ENCODE measurements around the gene SMC1B.

SMC1B gene

DNA sequence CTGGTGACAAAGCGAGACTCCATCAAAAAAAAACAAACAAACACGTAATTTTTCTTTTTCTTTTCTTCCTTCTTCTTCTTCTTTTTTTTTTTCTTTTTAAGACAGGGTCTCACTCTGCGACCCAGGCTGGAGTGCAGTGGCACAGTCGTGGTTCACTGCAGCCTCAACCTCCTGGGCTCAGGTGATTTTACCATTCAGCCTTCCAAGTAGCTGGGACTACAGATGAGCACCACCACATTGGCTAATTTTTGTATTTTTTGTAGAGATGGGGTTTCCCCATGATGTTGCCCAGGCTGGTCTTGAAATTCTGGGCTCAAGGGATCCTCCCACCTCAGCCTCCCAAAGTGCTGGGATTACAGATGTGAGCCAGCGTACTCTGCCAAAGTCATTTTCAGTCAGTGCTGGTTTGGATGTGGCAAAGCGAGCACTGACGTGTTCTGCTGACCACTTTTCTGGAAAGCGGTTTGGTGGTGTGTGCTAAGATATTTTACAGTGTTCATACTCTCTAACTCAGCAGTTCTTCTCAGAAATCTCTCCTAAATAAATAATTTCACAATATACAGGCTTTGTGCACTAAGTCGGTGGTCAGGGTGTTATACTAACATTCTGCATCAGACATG is 92.9 kb downstream of the SMC1B start:
- no peaks in the 10 kb centered on the region for H3K9me3 Mint-ChIP-seq
- H3K4me1 Mint-ChIP-seq, result peaks cover 90% of the 10 kb centered on the region
- no peaks in the 10 kb centered on the region for H3K27me3 Mint-ChIP-seq
- CTCF ChIA-PET, result no interaction called here
- H3K4me3 Mint-ChIP-seq, result peak overlapping the region; percentile 77
- H3K27ac Mint-ChIP-seq, result peak overlapping the region; percentile 98
- DNase-seq, result no peak
- peaks cover 45% of the 10 kb centered on the region for H3K36me3 Mint-ChIP-seq

DNA sequence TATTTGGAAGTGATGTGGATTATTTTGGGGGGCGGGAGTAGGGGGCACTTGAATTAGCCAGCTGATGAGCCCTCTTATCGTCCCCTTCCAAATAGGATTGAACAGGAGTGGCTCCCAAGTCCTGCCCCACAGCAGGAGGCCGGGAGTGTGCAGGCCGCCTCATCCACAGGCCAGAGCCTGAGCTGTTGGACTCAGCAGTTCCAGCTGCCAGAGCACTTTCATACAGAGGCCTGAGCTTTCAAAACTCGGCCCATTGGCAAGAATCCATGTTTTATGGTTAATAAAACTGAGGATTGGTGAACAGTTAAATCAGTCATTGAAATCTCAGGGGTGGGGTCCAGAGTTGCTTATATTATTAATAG is 94.1 kb downstream of the SMC1B start:
- Mint-ChIP-seq H3K9me3 (no peaks in the 10 kb centered on the region), H3K4me1 (peaks cover 94% of the 10 kb centered on the region), H3K27ac (peak overlapping the region; percentile 98), H3K4me3 (peak overlapping the region; percentile 77), H3K27me3 (no peaks in the 10 kb centered on the region), H3K36me3 (peaks cover 37% of the 10 kb centered on the region)
- no peak for DNase-seq
- CTCF ChIA-PET, result no interaction called here

DNA sequence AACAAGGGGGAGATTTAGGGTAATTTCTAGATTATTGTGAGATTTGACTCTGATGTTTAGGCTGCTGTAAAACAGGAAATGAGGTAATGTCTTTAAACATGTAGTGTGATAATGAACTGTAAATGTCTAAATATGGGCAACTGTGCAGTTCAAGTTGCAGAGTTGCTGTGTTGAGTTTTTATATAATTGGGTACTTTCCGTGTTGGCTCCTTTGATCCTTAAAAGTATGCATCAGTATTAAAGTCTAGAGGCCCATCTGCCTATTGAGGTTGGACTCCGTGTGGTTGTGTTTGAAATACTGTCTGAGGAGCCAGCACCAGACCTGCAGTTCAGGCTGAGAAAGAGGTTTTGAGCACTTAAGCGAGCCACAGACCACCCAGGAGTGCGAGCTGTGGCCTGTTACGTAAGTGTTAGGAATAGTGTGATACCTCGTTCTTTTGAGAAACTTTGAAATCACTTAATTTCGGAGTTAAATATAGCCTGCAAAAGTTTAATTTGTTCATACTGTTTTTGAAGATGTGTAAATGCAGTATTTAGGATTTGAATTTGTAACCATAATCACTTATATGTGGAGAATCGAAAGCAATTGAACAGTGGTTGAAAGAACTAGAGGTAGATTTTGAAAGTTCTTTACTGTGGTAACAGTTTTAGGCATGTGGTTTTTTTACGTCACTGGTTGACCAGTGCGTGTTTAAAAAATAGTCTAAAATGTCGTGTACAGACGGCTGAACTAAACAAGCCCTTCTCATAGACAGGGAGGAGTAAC is 94.7 kb downstream of the SMC1B start:
- peaks cover 92% of the 10 kb centered on the region for H3K4me1 Mint-ChIP-seq
- no peaks in the 10 kb centered on the region for H3K9me3 Mint-ChIP-seq
- CTCF ChIA-PET, result interaction anchor here (1.0 kb wide), 1 partner anchor 71 kb away, joined by 3 read pairs; no protein-coding TSS in a partner anchor
- DNase-seq, result peak; percentile 64
- peak overlapping the region; percentile 98 for H3K27ac Mint-ChIP-seq
- H3K36me3 Mint-ChIP-seq, result peaks cover 34% of the 10 kb centered on the region
- peak overlapping the region; percentile 77 for H3K4me3 Mint-ChIP-seq
- no peaks in the 10 kb centered on the region for H3K27me3 Mint-ChIP-seq

DNA sequence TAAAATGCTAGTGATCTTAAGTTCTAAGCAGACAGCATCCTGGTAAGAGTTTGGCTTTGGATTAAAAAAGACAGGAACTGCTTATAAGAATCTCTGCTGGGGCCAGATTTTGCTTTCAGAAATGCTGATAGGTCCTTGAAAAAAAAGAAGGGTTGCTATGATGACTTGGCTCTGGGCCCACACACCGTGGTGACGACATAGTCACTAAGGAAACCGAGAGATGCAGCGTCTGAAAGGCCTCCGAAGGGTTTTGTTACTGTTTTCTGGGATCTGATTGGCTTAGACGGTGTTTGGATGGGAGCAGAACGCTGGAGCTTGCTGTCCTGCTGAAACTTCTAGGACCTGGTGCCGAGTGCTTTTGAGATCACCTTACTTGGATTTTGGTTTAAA is 95.2 kb downstream of the SMC1B start:
- Mint-ChIP-seq H3K4me3 (peak overlapping the region; percentile 77), H3K9me3 (no peaks in the 10 kb centered on the region), H3K36me3 (peaks cover 30% of the 10 kb centered on the region), H3K27ac (peak overlapping the region; percentile 98), H3K27me3 (no peaks in the 10 kb centered on the region), H3K4me1 (peaks cover 92% of the 10 kb centered on the region)
- CTCF ChIA-PET, result interaction anchor here (1.0 kb wide), 1 partner anchor 72 kb away, joined by 3 read pairs; no protein-coding TSS in a partner anchor
- peak; percentile 91 for DNase-seq

DNA sequence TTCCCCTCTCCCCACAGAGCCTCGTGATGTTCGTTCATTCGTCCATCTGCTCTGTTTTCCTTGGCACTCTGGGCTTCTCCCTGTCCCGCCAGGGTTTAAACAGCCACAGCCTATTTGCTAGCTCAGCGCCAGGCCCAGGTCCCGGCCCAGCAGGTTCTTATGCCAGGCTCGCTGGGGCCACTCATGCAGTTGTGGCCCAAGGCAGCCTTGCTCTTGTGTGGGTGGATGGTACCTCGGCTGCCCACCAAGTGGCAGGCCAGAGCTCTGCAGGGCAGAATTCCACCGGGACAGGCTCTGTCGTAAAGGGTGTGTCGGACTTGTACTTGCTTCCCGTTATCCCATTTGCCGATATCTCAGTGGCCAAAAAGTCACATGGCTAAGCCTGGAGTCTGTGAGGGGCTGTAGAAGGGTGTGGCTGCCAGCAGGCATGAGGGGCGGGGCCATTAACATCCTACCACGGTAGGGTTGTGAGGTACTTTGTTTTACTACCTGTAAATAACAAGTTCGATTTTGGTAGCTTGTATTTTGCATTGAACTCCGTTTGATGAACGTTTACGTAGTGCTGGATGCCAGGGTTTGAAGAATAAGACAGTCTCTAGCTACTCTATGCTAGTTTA is 95.7 kb downstream of the SMC1B start:
- no peaks in the 10 kb centered on the region for H3K9me3 Mint-ChIP-seq
- peak; percentile 56 for DNase-seq
- H3K4me1 Mint-ChIP-seq, result peaks cover 95% of the 10 kb centered on the region
- no peaks in the 10 kb centered on the region for H3K27me3 Mint-ChIP-seq
- peak overlapping the region; percentile 77 for H3K4me3 Mint-ChIP-seq
- peak overlapping the region; percentile 98 for H3K27ac Mint-ChIP-seq
- peaks cover 33% of the 10 kb centered on the region for H3K36me3 Mint-ChIP-seq
- CTCF ChIA-PET, result interaction anchor here (1.0 kb wide), 1 partner anchor 72 kb away, joined by 3 read pairs; no protein-coding TSS in a partner anchor

DNA sequence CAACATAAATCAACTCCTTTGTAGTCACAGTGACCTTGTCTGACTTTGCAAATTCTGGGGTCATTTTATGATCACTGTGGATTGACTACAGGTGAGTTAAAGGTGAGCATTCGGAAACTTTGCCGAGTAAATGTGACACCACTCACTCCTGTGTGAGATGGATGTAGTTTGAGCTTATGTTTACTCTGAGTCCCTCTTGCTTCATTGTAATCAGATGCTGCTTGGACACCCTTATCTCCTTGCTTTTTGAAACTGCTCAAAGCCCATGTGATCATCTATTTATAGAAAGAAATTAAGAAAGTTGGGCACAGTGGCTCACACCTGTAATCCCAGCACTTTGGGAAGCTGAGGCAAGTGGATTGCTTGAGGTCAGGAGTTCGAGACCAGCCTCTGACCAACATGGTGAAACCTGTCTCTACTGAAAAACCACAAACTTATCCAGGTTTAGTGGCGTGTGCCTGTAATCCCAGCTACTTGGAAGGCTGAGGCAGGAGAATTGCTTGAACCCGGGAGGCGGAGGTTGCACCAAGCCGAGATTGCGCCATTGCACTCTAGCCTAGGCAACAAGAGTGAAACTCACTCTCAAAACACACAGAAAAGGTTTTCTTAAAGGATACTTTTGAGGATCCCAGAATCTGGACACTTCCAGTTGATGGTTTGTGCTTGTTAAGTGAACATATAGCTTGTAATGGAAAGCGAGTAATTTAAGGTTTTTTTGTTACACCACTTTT is 96.4 kb downstream of the SMC1B start:
- Mint-ChIP-seq H3K4me3 (peak overlapping the region; percentile 10), H3K36me3 (peaks cover 31% of the 10 kb centered on the region), H3K4me1 (peaks cover 91% of the 10 kb centered on the region), H3K27ac (peak overlapping the region; percentile 98), H3K9me3 (no peaks in the 10 kb centered on the region), H3K27me3 (no peaks in the 10 kb centered on the region)
- CTCF ChIA-PET, result no interaction called here
- no peak for DNase-seq

DNA sequence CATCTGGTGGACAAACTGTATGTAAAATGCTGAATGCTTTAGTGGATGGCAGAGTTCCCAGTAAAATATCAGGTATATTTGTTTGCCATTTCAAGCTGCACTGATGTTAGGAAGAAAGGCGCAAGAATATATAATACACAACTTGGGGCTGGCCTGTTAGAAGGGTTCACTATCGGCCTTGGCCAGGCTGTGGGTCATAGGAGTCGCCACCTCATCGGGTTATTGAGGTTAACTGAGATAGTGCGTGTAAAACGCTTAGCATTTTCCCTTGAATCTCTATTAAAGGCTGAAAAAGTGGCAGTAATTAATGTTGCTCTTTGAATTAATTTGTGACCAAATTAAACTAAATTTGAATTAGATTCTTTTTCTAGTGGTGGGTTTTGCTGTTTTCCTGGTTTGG is 98.6 kb downstream of the SMC1B start:
- H3K27ac Mint-ChIP-seq, result no peak overlapping the region
- no peaks in the 10 kb centered on the region for H3K27me3 Mint-ChIP-seq
- CTCF ChIA-PET, result interaction anchor here (1.1 kb wide), 1 partner anchor 39 kb away, joined by 3 read pairs; no protein-coding TSS in a partner anchor
- H3K4me1 Mint-ChIP-seq, result peaks cover 86% of the 10 kb centered on the region
- no peaks in the 10 kb centered on the region for H3K9me3 Mint-ChIP-seq
- no peak for DNase-seq
- H3K4me3 Mint-ChIP-seq, result no peak overlapping the region
- peaks cover 31% of the 10 kb centered on the region for H3K36me3 Mint-ChIP-seq

DNA sequence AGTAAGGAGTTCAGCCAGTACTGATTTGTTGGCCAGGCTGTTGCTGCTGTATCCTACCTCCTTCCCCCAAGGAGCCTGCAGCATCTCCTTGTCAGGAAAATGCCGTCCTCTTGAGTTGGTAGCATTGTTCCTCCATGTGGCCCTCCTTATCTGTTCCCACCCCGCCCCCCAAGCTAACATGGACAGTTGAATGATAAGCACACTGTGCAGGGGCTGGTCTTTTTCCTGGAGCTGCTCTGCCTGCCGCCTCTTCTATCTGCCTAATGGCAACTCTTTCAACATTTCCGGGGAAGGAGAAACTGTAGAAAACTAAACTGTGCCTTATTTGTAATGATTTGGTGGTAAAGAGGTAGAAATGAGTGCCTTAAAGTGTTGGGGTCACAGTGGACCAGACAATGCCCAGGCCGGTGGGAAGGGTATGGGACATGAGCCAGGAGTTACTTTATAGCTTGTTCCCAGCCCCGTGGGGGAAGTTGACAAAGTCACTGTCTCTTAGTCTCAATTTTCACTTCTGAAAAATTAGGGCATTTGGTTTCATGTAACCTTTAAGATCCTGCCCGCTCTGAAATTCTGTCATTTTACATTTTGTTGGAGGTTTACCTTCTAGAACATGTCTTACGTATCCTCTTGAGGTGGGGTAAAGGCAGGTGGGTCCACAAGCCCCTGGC is 99.2 kb downstream of the SMC1B start:
- peaks cover 83% of the 10 kb centered on the region for H3K4me1 Mint-ChIP-seq
- CTCF ChIA-PET, result interaction anchor here (1.1 kb wide), 1 partner anchor 40 kb away, joined by 3 read pairs; no protein-coding TSS in a partner anchor
- no peaks in the 10 kb centered on the region for H3K27me3 Mint-ChIP-seq
- peaks cover 28% of the 10 kb centered on the region for H3K36me3 Mint-ChIP-seq
- no peak overlapping the region for H3K27ac Mint-ChIP-seq
- no peak for DNase-seq
- H3K9me3 Mint-ChIP-seq, result no peaks in the 10 kb centered on the region
- no peak overlapping the region for H3K4me3 Mint-ChIP-seq

DNA sequence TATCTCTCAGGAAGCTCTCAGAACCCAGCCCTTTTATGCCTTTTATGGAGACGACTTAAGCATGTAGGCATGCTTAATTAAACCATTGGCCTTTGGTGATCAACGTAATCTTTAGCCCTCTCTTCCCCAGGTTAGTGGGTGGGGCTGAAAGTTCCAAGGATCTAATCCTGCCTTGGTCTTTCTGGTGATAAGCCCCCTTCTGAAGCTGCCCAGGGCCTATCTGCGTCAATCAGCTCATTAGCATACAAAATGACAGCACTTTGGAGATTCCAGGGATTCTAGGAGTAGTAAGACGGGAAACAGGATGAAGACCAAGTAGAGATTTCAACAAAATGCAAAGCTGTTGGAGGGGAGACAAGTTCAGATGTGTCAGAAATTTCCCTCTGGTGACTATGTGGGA is 100.5 kb downstream of the SMC1B start:
- Mint-ChIP-seq H3K27me3 (no peaks in the 10 kb centered on the region), H3K4me3 (no peak overlapping the region), H3K27ac (no peak overlapping the region), H3K36me3 (peaks cover 30% of the 10 kb centered on the region), H3K4me1 (peaks cover 80% of the 10 kb centered on the region), H3K9me3 (no peaks in the 10 kb centered on the region)
- CTCF ChIA-PET, result no interaction called here
- no peak for DNase-seq

DNA sequence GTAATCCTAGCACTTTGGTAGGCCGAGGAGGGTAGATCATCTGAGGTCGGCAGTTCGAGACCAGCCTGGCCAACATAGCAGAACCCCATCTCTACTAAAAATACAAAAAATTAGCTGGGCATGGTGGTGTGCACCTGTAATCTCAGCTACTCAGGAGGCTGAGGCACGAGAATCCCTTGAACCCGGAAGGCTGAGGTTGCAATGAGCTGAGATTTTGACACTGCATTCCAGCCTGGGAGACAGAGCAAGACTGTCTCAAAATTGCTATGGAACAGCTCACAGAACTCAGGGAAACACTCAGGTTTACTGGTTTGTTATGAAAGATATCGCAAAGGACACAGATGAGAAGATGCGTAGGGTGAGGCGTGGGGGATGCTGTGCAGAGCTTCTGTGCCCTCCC is 101.0 kb downstream of the SMC1B start:
- DNase-seq, result no peak
- CTCF ChIA-PET, result no interaction called here
- H3K36me3 Mint-ChIP-seq, result peaks cover 29% of the 10 kb centered on the region
- H3K9me3 Mint-ChIP-seq, result no peaks in the 10 kb centered on the region
- H3K4me3 Mint-ChIP-seq, result no peak overlapping the region
- H3K27ac Mint-ChIP-seq, result no peak overlapping the region
- H3K27me3 Mint-ChIP-seq, result peaks cover 4% of the 10 kb centered on the region
- H3K4me1 Mint-ChIP-seq, result peaks cover 76% of the 10 kb centered on the region

DNA sequence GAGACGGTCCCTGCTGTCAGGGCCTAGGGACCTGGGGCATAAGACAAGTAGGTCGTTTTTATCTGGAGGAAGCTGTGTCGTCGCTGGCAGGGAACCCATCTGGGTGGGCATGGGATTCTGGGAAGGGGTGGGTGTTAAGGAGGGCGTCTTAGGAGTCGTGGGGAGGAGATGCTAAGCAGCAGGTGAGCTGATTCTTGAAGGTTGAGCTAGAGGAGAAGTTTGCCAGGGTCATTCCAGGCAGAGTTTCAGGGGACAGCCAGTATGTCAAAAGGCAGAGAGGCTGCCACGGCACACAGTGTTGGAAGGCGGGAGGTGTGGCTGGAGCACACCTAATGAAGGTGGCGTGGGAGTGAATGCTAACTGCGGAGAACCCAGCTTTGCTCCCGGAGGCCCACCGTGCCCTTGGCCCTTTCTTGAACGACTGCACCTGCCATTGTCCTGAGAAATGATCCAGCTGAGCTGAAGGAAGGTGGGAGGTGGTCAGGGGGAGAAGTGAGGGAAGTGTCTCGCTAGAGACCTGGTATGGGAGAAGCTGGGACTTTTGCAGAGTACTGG is 102.3 kb downstream of the SMC1B start:
- peak overlapping the region; percentile 78 for H3K4me3 Mint-ChIP-seq
- H3K4me1 Mint-ChIP-seq, result peaks cover 67% of the 10 kb centered on the region
- H3K27ac Mint-ChIP-seq, result peak overlapping the region; percentile 29
- CTCF ChIA-PET, result no interaction called here
- peaks cover 28% of the 10 kb centered on the region for H3K36me3 Mint-ChIP-seq
- H3K27me3 Mint-ChIP-seq, result peaks cover 4% of the 10 kb centered on the region
- DNase-seq, result no peak
- no peaks in the 10 kb centered on the region for H3K9me3 Mint-ChIP-seq

DNA sequence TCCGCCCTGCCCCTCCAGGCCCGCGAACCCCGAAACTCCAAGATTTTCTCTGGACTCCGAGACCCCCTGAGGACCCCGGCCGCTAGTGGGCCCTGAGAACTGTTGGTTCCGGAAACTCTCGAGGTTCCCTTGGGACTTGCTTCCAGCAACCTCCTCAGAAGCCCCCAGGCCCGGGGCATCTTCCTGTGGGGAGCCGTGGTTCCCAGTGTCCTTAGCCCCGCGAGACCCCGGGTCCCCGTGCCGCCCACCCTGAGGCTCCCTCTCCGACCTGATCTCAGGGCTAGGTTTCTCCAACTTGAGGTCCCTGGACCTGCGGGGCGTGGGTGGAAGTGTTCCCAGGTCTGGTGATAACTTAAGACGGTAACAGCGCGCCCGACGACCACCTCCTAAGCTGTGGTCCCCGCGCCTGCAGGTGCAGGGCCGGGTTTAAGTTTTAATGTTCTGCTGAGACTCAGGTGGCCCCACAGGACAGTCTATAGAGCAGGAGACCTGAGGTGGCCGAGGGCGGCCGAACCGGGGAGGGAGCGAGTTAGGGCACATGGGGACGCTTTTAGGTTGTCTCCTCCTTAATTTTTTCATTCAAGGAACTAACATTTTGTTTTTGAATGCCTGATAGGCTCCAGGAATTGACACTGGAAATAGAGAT is 102.9 kb downstream of the SMC1B start:
- Mint-ChIP-seq H3K36me3 (peaks cover 25% of the 10 kb centered on the region), H3K4me3 (peak overlapping the region; percentile 78), H3K27ac (peak overlapping the region; percentile 29), H3K4me1 (peaks cover 61% of the 10 kb centered on the region), H3K27me3 (peaks cover 4% of the 10 kb centered on the region), H3K9me3 (no peaks in the 10 kb centered on the region)
- CTCF ChIA-PET, result no interaction called here
- no peak for DNase-seq
